GM21515 (cell line): ENCODE data around the gene KCNB1.
"Not testable (repeated sequence)": the region's sequence is repeated elsewhere in the genome, so short reads cannot be mapped to it uniquely, and the experiment has no call there.

ENCODE experiments used
- ATAC-seq: cut with Tn5 transposase; IDR thresholded peaks from one replicate; pipeline ENCODE4 v1.9.1; 2021; ENCODE audit not compliant: unreplicated experiment

Gene KCNB1

GRCh38 chr20:49412254-49412653 is 70.2 kb downstream of the KCNB1 start:
- no peak for ATAC-seq

- ATAC-seq = no peak
Measured at GRCh38 chr20:49411221-49411925, 71.1 kb downstream of the KCNB1 start.

DNA sequence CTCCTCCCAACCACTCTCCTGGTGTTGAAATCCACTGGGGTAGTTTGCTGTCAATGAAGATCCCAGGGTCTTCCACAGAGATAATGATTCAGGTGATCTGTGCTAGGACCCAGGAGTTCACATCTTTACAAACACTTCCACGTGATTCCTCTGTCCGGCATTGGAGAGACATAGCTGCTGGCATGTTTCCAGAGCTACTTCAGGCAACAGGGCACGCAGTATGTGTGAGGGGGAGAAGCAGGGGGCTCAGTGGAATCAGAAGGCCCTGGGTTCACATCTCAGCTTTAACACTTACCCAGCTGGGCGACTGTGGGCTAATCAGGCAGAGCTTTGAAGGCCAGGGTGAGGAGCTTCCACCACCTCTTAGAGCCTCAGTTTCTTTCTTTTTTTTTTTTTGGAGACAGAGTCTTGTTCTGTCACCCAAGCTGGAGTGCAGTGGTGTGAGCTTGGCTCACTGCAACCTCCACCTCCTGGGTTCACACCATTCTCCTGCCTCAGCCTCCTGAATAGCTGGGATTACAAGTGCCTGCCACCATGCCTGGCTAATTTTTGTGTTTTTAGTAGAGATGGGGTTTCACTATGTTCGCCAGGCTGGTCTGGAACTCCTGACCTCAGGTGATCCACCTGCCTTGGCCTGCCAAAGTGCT is 72.4 kb downstream of the KCNB1 start:
- not testable (repeated sequence) for ATAC-seq

DNA sequence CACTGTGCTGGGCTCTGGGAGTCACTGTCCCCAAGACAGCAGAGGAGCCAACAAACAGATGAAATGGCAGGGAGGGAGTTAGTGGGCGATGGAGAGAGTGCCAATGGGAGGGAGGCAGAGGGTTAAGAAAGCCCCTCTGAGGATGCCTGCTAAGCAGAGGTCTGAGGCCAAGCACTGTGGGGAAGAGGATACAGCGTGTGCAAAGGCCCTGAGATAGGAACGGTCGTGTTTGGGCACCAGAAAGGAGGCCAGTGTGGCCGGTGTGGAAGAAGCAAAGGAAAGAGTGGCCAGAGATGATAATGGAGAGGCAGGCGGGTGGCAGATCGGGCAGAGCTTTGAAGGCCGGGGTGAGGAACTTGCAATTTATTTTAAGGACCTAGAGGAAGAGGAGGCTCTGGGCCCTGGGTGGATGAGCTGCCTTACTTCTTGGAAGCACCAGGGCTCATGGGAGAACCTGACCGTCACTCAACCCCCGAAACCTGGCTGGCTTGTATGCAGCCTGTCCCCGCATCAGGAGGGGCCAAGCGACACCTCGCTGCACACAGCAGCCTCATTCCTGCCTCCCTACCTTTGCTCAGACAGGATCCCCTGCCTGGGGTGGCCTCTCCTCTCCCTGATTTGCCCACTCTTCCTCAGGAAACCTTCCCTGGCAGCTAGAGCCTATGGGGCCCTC is 73.0 kb downstream of the KCNB1 start:
- ATAC-seq = no peak

- ATAC-seq = no peak
Measured at GRCh38 chr20:49408509-49409104, 73.9 kb downstream of the KCNB1 start.

GRCh38 chr20:49406666-49407065 is 75.8 kb downstream of the KCNB1 start:
- ATAC-seq = no peak

- ATAC-seq = no peak
Measured at GRCh38 chr20:49405696-49406095, 76.8 kb downstream of the KCNB1 start.

DNA sequence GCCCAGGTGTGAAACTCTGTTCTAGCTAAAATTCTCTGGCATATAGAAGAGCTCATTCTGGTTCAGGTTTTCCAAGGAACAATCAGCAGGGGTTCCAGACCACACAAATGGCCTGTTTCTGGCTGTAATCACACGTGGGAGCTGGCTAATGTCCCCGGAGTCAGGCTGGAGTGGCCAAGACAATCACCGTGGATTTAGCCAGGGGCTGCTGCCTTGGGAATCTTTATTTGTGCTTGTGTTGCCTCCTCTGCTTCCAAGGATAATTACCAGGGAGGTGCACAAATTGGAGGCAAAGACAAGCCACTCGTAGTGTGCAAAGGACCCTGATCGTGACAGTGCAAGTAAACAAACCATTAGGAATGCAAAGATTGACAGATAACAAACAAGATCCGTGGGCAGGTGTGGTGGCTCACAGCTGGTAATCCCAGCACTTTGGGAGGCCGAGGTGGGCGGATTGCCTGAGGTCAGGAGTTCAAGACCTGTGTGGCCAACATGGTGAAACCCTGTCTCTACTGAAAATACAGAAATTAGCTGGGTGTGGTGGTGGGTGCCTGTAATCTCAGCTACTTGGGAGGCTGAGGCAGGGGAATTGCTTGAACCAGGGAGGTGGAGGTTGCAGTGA is 77.3 kb downstream of the KCNB1 start:
- ATAC-seq = no peak

- no peak for ATAC-seq
Measured at GRCh38 chr20:49404461-49404860, 78.0 kb downstream of the KCNB1 start.

DNA sequence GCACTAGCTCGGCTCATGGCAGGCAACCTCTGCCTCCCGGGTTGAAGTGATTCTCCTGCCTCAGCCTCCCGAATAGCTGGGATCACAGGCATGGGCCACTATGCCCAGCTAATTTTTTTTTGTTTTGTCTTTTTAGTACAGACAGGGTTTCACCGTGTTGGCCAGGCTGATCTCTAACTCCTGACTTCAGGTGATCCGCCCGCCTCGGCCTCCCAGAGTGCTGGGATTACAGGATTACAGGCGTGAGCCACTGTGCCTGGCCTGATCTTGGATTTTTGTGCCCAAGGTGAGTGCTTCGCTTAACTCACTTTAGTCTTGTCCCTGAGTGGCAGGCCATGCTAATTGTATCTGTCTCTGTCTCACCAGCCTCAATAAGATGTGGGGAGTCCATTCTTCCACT is 78.6 kb downstream of the KCNB1 start:
- no peak for ATAC-seq

DNA sequence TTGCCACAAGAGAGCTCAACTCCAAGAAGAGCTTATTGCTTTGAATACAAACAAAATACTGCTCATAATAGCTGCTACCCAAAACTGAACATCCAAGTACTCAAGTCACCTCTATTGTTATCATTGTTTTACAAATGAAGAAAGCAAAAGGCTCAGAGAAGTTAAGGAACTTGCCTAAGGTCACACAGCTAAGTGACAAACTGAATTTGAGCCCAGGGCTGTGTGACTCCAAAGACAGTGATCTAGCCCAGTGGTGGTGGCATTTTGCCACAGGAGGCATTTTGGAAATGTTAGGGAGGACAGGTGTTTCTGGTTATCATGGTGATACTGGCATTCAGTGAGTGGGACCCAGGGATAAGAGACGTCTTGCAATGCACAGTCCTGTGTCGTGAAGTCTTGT is 79.5 kb downstream of the KCNB1 start:
- no peak for ATAC-seq

GRCh38 chr20:49400904-49401303 is 81.6 kb downstream of the KCNB1 start:
- ATAC-seq = no peak

DNA sequence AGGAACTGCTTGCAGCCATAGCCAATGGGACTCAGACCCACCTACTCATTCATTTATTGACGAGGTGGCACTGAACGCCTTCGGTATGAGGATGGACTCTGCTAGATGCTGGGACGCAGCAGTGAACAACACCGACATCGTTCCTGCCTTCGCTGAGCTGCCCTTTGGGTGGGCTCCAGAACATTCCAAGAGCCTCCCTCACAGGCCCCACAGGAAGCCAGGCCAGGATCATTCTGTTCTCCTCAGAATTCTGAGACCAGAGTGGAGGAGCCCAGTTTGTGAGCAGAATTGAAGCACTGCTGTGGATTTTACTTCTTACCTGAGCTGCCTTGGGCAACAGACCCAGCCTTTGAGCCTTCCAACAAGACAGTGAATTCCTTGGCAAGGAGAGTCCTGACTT is 82.1 kb downstream of the KCNB1 start:
- no peak for ATAC-seq

DNA sequence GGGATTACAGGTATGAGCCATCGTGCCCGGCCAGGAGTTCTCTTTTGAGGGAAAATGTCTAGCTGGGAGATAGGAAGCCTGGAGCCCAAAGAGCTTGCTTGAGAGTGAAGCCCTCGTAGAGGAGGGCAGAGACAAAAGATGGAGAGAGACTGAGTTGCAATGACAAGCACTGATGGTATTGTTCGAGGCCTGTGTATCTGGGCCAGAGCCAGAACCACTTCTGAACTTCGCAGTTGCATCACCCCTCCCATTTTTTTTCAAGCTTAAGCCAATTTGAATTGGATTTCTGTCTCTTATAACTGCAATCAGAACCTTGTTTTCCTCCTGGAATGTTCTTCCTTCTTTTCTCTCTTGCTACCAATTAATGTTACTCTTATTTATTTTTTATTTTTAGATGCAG is 83.1 kb downstream of the KCNB1 start:
- ATAC-seq = no peak

DNA sequence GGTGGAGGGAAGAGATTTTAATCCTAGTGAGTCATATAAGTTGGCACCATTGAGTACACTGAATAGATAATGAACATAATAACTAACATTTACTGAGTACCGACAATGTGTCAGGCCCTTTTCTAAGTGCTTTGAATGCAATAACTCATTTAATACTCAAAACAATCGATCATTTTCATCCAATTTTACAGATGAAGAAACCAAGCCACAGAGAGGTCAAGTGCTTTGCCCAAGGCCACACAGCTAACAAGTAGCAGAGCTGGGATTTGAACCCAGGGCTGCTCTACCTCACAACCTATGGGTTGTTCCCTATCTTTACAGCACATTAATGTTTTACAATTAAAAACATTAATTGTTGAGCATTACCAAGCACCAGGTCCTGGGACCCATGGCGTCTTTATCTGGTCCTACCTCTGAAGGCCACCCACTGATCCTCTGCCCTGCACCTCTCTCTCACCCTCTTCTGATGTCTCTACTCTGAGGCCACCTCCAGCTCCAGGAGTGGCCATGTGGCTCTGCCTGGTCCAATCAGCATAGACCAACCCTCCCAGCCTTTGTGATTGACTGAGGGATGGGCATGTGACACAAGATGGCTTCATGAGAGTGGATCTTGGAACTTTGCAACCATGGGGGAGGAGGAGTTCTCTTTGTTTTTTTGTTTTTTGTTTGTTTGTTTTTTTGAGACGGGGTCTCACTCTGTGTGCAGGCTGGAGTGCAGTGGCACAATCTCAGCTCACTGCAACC is 83.9 kb downstream of the KCNB1 start:
- no peak for ATAC-seq

DNA sequence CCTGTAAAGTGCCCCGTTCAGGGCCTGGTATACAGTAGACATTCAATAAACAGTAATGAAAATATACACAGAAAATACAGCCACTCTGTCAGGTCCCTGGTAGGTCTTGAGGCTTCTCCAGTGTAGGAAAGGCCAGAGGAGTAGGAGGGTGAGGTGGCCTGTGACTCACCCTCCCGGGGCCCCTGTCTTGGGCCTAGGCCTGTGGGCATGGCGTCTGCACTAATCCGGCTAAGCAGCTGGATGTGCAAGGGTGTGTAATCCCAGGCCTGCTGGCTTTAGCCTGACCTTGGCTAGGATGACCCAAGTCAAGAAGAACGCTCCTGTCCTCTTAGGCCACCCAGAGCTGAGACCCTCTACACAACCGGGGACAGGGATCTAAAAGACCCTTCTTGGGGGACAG is 84.9 kb downstream of the KCNB1 start:
- ATAC-seq = no peak

DNA sequence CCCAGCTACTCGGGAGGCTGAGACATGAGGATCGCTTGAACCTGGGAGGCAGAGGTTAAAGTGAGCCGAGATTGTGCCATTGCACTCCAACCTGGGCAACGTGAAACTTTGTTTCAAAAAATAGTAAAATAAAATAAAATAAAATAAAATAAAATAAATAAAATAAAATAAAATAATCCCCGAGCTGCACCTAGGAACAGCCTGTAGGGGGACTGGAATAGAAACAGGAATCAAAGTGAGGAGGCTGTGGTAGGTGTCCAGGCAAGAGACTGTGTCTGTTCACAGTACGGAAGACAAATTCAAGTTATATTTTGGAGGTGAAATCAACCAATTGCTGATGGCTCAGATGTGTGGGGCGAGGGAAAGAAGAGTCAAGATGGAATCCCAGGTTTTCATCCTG is 86.2 kb downstream of the KCNB1 start:
- no peak for ATAC-seq

GRCh38 chr20:49395659-49396058 is 86.8 kb downstream of the KCNB1 start:
- no peak for ATAC-seq

DNA sequence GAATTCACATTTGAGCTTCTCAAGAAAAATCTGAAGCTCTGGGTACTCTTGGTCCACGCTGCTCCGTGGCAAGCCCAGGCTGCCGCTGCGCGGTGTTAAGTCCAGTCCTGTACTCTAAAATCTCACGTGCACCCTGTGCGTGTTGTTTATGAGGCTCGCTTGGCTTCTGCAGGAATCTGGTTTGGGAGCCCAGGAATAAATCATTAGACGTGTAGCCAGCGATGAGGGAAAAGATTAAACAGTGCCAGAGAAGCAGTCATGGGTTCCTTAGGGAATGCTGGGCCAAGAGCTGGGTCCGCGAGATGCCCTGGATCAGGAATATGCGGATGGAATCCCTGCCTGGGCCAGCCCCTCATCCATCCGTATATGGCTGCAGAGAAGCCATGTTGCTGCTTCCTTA is 87.3 kb downstream of the KCNB1 start:
- no peak for ATAC-seq

- no peak for ATAC-seq
Measured at GRCh38 chr20:49394757-49395156, 87.7 kb downstream of the KCNB1 start.

- ATAC-seq = no peak
Measured at GRCh38 chr20:49394264-49394663, 88.2 kb downstream of the KCNB1 start.
